Esophagus muscularis mucosa (tissue), 4 donors: ENCODE measurements around the gene C6orf163. TPM values are rescaled to one million over a fixed set of nuclear protein-coding genes. Genes with fewer than 3 reads are reported as not detected.
"Not testable (repeated sequence)": the region's sequence is repeated elsewhere in the genome, so short reads cannot be mapped to it uniquely, and the experiment has no call there.

Experiments
- DNase-seq: peaks from one replicate; pipeline ENCODE4 v3.0.0-alpha.2; 2017; ENCODE audit errors: extremely low spot score
- H3K27ac ChIP-seq, 4 donors: fragments of 200-600 bp; sonication (generic); replicated peaks in 1 of 4; 1 replicate in 3 of 4; 2 replicates in 1 of 4; pipeline ENCODE4 v1.5.1; 2016 to 2019; ENCODE audit warnings: mild to moderate bottlenecking in 1 of 4
- H3K27me3 ChIP-seq, 4 donors: fragments of 200-600 bp; sonication (generic); one replicate each; pipeline versions ENCODE4 v1.5.1 to v1.6.0; 2016 to 2019
- H3K36me3 ChIP-seq, 4 donors: fragments of 200-600 bp; sonication (generic); one replicate each; pipeline ENCODE4 v1.5.1; 2016 to 2019
- H3K4me1 ChIP-seq, 4 donors: fragments of 200-600 bp; sonication (generic); one replicate each; pipeline ENCODE4 v1.5.1; 2016 to 2019
- H3K4me3 ChIP-seq, 4 donors: fragments of 200-600 bp; sonication (generic); 1 replicate in 2 of 4; 2 replicates in 2 of 4; pipeline ENCODE4 v1.5.1; 2016 to 2019; ENCODE audit warnings: mild to moderate bottlenecking in 4 of 4, moderate library complexity in 1 of 4
- H3K9me3 ChIP-seq, 4 donors: fragments of 200-600 bp; sonication (generic); 1 replicate in 3 of 4; 2 replicates in 1 of 4; pipeline ENCODE4 v1.5.1; 2016 to 2019
- CTCF ChIP-seq, 3 experiments: fragments of 200-600 bp in 2 of 3; fragments of 450-650 bp in 1 of 3; sonication (generic) in 2 of 3; IDR thresholded peaks; one replicate each; pipeline ENCODE4 v1.5.1; 2017 to 2019; ENCODE audit warnings: antibody characterized with exemption in 3 of 3, mild to moderate bottlenecking in 2 of 3, moderate library complexity in 1 of 3
- EP300 ChIP-seq: sonication (generic); formaldehyde crosslinking; IDR thresholded peaks from one replicate; pipeline ENCODE4 v1.6.1; 2017; ENCODE audit warnings: antibody characterized with exemption
- POLR2A ChIP-seq: fragments of 450-650 bp; IDR thresholded peaks from one replicate; pipeline ENCODE4 v1.6.1; 2017; ENCODE audit warnings: antibody characterized with exemption, moderate library complexity, mild to moderate bottlenecking, low read depth
- POLR2AphosphoS5 ChIP-seq, 2 donors: sonication (generic); formaldehyde crosslinking; IDR thresholded peaks; one replicate each; pipeline ENCODE4 v1.6.1; 2017; ENCODE audit warnings: antibody characterized with exemption in 2 of 2
- WGBS: methylation state at CpG from one replicate; pipeline ENCODE4 v1.1.5; 2018; 5-methylcytosine and 5-hydroxymethylcytosine counted together
- intact Hi-C: fragments of 100-400 bp; cut with DNase I; formaldehyde crosslinking; loops from one replicate; pipeline ENCODE4 v1.15.1; 2023
- total RNA-seq, 4 donors: library from RNA; depleted of rRNA; stranded (reverse); fragments of >200 nt; gene quantifications; one replicate each; pipeline versions ENCODE4 v1.1.0 to v1.2.1, GENCODE V29; 2016

C6orf163 gene
- 1 to 10 TPM in 3 of 4 donors, under 1 TPM in 1; 0.99 to 2.7 (median 1.8) TPM for total RNA-seq

GRCh38 chr6:87344731-87345130 is at the start of gene C6orf163:
C6orf163 (plus strand) TSS chr6:87344813; CDS start chr6:87345100, 287 bp downstream.
- H3K27ac ChIP-seq = no peak within 1 kb of the TSS
- 82% methylated on average over 2 of the region's 2 CpGs for WGBS
- no peak for DNase-seq
- TF ChIP-seq CTCF (IDR thresholded peaks at IDR 0.05) (no peak), POLR2A (no peak), EP300 (no peak), POLR2AphosphoS5 (IDR thresholded peaks at IDR 0.05) (no peak)
- intact Hi-C loops = no loop called here
- no peak within 1 kb of the TSS for H3K4me3 ChIP-seq
- H3K4me1 ChIP-seq = no peaks in the 10 kb centered on the region
- no peaks in the 10 kb centered on the region for H3K27me3 ChIP-seq
- no peaks in the 10 kb centered on the region for H3K9me3 ChIP-seq
- H3K36me3 ChIP-seq = peaks cover 0 to 7% (median 0%) of the 10 kb centered on the region in 4 donors

- WGBS = 47% methylated on average over 1 of the region's 1 CpG
- intact Hi-C loops = no loop called here
- H3K36me3 ChIP-seq = no peaks in the 10 kb centered on the region
- H3K4me3 ChIP-seq = no peak overlapping the region
- no peak overlapping the region for H3K27ac ChIP-seq
- H3K27me3 ChIP-seq = no peaks in the 10 kb centered on the region
- H3K4me1 ChIP-seq = no peaks in the 10 kb centered on the region
- TF ChIP-seq POLR2AphosphoS5 (IDR thresholded peaks at IDR 0.05) = no peak
- TF ChIP-seq CTCF (IDR thresholded peaks at IDR 0.05) = no peak
- no peak for TF ChIP-seq EP300
- no peak for TF ChIP-seq POLR2A
- H3K9me3 ChIP-seq = peaks cover 0 to 4% (median 2%) of the 10 kb centered on the region in 4 donors
- peak; percentile 26 for DNase-seq
These were observed 47.5 kb upstream of the C6orf163 start for GRCh38 chr6:87297119-87297518.

- H3K4me1 ChIP-seq, H3K9me3 ChIP-seq, H3K4me3 ChIP-seq, H3K27ac ChIP-seq, intact Hi-C loops, H3K27me3 ChIP-seq, H3K36me3 ChIP-seq: not testable (repeated sequence)
- peak; percentile 21 for DNase-seq
- WGBS = 82% methylated on average over 9 of the region's 9 CpGs
These were observed 43.3 kb upstream of the C6orf163 start for GRCh38 chr6:87301277-87301676.

- TF ChIP-seq POLR2A = no peak
- no peak for TF ChIP-seq EP300
- no peak for TF ChIP-seq POLR2AphosphoS5 (IDR thresholded peaks at IDR 0.05)
- TF ChIP-seq CTCF (IDR thresholded peaks at IDR 0.05) = no peak
- DNase-seq = peak; percentile 57
- Histone ChIP-seq H3K4me3 (no peak overlapping the region), H3K9me3 (peaks cover 0 to 3% (median 0%) of the 10 kb centered on the region in 4 donors), H3K4me1 (no peaks in the 10 kb centered on the region), H3K36me3 (no peaks in the 10 kb centered on the region), H3K27ac (no peak overlapping the region), H3K27me3 (no peaks in the 10 kb centered on the region)
- WGBS = 52% methylated on average over 4 of the region's 4 CpGs
- intact Hi-C loops = no loop called here
These were observed 35.6 kb upstream of the C6orf163 start for GRCh38 chr6:87308970-87309369.

- intact Hi-C loops = no loop called here
These were observed 31.8 kb upstream of the C6orf163 start for GRCh38 chr6:87312860-87313259.

More at GRCh38 chr6:87312860-87313259, 31.8 kb upstream of the C6orf163 start:
- WGBS = 0% methylated on average over 1 of the region's 1 CpG
- no peak for TF ChIP-seq POLR2A
- no peak for TF ChIP-seq POLR2AphosphoS5 (IDR thresholded peaks at IDR 0.05)
- TF ChIP-seq CTCF (IDR thresholded peaks at IDR 0.05) = no peak
- TF ChIP-seq EP300 = no peak
- no peaks in the 10 kb centered on the region for H3K4me1 ChIP-seq
- DNase-seq = no peak
- H3K9me3 ChIP-seq = no peaks in the 10 kb centered on the region
- H3K36me3 ChIP-seq = no peaks in the 10 kb centered on the region
- H3K27me3 ChIP-seq = peaks cover 0 to 19% (median 0%) of the 10 kb centered on the region in 4 donors
- H3K27ac ChIP-seq = no peak overlapping the region
- no peak overlapping the region for H3K4me3 ChIP-seq
